Measurements from ENCODE around the gene ACYP2.
"Not testable (repeated sequence)": the region's sequence is repeated elsewhere in the genome, so short reads cannot be mapped to it uniquely, and the experiment has no call there.

Gene ACYP2

GRCh38 chr2:54227798-54228197, 112.4 kb downstream of the ACYP2 start:
- no peak for DNase-seq

GRCh38 chr2:54228945-54229344, 113.5 kb downstream of the ACYP2 start:
- DNase-seq = no peak

DNA sequence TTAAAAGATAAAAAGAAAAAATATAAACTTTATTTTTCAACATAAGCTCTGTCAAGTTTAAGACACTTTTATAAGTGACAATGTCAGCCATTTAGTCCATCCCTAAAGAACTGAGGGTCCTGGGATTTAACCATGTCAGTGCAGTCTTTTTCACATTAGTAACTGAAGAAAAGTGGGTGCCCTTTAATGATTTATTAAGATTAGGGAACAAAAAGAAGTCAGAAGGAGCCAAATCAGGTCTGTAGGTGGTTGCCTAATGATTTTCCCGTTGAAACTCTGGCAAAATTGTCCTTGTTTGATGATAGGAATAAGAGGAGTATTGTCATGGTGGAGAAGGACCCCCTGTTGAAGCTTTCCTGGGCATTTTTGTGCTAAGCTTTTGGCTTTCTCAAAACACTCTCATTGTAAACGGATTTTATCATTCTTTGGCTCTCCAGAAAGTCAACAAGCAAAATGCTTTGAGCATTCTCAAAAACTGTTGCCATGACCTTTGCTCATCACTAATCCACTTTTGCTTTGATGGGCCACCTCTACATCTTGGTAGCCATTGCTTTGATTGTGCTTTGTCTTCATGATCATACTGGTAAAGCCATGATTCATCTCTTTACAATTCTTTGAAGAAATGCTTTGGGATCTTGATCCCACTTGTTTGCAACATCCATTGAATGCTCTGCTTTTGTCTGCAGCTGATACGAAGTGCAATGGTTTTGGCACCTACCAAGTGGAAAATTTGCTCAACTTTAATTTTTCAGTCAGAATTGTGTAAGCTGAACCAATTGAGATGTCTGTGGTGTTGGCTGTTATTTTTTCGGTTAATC, 118.6 kb downstream of the ACYP2 start:
- no peak for DNase-seq

- no peak for DNase-seq
Measured at GRCh38 chr2:54237428-54237827, 122.0 kb downstream of the ACYP2 start.

DNA sequence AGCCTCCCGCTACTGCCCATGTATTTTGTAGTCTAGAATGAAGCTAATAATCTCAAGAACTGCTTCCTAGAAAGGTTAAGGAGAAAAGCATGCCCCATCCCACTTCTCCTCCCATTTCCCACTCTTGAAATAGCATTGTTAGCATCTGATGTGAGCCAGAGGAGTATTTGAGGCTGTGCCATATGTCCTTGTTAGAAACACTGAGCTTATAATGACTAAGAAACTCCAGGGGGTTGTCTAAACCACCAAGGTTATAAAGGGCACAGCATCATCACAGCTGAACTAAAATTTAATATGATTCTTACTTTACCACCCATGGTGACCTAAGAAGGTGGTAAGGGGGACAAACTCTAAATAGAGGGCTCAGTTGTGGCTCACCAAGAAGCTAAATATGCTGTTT, 124.0 kb downstream of the ACYP2 start:
- DNase-seq = no peak

- no peak for DNase-seq
Measured at GRCh38 chr2:54240515-54241469, 125.4 kb downstream of the ACYP2 start.

GRCh38 chr2:54247115-54247514, 131.7 kb downstream of the ACYP2 start:
- no peak for DNase-seq

DNA sequence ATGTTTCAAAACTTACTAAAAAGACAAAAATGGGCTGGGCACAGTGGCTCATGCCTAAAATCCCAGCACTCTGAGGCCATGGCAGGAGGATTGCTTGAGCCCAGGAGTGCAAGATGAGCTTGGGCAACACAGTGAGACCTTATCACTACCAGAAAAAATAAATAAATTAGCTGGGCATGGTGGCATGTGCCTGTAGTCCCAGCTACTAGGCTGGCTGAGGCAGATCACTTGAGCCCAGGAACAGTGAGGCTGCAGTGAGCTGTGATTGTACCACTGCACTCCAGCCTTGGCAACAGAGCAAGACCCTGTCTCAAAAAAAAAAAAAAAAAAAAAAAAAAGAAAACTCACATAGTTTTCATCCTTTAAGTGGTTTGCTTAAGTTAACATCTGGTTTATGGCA, 134.2 kb downstream of the ACYP2 start:
- DNase-seq = no peak

GRCh38 chr2:54254180-54254579, 138.8 kb downstream of the ACYP2 start:
- DNase-seq = no peak

GRCh38 chr2:54255230-54256090, 140.0 kb downstream of the ACYP2 start:
- no peak for DNase-seq

DNA sequence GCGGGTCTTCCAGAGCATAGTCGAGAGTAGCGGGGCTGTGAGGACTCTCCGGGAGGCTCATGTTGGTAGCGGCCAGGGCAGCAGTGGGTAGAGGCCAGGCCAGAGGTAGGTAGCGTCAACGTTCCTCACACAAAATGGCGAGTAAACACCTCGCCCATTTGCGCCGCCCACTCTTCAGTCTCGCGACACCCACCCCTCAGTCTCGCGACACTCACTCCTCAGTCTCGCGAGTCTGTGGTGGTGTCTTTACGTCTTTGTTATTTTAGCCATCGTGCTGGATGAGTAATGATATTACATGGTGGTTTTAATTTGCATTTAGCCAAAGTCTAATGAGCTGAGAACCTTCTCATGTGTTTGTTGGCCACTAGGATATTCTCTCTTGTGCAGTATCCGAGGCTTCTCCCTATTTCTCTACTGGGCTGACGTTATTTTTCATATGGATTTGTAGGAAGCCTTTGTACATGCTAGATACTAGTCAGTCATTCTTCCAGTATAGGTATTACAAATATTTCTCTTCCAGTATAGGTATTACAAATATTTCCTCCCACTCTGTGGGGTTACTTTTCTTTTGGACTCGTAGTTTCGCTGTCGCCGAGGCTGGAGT, 140.8 kb downstream of the ACYP2 start, which contains the start of gene TSPYL6:
TSS of gene TSPYL6 (minus strand) at position 139 of the 604 bp plus-strand sequence. CDS start at position 61, 78 bp downstream.
- DNase-seq = no peak

GRCh38 chr2:54258166-54258565, 142.8 kb downstream of the ACYP2 start:
- DNase-seq = no peak

DNA sequence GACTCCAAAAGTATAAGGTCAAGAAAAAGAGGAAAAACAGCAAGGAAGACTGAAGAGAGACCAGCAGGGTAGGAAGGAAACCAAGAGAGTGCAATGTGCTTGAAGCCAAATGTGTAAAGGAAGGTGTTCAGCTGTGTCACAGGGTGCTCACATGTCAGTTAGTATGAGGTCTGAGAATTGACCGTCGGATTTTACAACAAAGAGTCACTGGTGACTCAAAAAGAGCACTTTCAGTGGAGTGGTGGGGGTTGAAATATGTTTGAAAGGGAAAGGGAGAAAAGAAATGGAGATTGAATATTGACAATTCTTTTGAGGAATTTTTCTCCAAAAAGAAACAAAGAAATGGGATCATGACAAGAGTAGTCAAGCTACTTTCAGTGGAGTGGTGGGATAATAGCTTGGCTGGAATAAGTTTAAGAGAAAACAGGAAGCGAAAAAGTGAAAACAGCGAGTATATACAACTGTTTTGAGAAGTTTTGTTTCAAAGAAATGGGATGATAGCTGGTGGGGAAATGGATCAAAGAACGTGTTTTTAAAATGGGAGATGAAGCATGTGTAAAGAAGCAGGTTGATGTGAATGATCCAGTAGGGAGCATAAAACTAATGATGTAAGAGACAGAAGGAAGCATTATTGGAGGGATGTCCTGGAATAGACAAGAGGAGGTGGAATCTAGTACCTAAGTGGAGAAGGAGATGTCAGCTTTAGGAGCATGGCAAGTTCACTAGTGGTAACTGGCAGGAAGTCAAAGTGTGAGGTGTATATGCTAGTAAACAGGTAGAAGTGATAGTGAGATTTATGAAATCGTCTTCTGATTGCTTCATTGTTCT, 144.2 kb downstream of the ACYP2 start:
- DNase-seq = no peak

GRCh38 chr2:54260241-54260595, 144.8 kb downstream of the ACYP2 start:
- DNase-seq = no peak

- DNase-seq = no peak
Measured at GRCh38 chr2:54261537-54261936, 146.1 kb downstream of the ACYP2 start.

DNA sequence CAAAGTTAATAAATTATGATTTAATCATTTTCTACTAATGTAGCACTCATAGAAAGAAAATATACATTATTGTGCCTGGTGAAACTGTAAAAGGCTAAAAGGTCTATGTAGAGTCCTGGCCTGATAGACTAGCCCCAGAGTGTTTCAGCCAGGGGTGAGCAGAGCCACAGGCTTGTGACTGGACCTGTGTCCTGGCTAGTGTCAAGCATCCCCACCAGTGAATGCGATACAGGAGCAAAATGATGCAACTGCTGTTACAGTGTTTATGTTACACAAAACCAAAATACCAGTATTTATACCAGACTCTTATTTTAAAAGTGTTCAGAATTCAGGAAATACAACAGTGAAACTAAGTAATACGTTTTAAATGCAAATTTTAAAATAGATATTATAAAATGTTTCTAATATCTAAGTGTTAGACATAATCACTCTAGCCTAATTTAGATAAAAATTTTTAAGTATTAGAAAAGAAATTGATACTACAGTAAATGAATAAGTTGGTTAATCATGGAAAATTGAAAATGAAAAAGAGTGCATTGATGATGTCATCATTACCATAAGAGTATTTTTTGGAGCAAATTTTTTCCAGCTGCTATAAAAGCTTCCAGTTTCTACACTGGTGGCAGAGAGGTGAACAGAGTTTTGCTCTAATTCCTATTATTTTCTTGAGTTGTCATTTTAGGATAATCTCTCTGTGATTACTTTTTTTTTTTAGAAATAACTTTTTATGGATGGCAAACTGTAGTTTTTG, 146.8 kb downstream of the ACYP2 start:
- no peak for DNase-seq

DNA sequence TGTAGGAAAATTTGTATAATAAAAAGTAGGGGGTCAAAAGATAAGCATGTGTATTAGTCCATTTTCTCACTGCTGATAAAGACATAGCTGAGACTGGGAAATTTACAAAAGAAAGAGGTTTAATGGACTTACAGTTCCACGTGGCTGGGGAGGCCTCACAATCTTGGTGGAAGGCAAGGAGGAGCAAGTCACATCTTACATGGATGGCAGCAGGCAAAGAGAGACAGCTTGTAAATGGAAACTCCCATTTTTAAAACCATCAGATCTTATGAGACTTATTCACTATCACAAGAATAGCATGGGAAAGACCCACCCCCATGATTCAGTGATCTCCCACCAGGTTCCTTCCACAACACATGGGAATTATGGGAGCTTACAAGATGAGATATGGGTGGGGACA, 149.7 kb downstream of the ACYP2 start:
- not testable (repeated sequence) for DNase-seq

DNA sequence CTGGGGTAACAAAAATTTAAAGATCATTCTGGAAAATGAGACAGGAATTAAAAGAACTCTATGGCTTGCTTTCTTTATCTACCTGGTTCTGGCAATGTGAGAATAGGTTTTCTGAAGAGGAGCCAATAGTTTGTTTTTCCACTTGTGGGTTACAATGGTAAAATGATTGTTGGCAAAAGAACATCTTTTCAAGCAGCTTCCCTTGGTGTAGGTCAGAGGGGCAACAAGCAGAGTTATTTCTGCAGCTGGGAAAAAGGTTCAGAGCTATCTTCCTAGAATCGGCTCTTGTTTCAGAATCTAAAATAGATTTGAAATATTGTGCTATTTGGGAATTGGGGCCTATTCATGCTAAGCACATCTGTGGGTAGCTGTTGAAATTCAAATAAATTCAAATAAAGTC, 152.2 kb downstream of the ACYP2 start:
- no peak for DNase-seq

DNA sequence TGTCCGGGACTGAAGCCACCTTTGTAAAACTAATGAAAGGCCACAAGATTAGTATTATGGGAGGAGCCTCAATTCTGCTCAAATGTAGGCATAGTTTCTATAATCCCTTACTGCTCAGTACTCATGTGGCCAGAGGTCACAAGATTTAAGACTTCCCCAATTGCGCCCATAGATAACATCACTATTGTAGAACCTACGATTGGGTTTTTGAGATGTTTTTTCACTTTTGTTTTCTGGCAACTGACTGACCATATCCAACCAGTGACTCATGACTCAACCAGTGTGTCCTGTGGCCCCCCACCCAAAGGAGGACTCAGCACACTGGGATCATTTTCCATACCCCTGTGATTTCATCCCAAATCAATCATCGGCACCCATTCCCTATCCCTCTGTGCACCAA, 155.8 kb downstream of the ACYP2 start:
- no peak for DNase-seq

- DNase-seq = no peak
Measured at GRCh38 chr2:54271843-54272627, 156.6 kb downstream of the ACYP2 start.
